ENCODE results near the gene PNMA5.

The PNMA5 gene

DNA sequence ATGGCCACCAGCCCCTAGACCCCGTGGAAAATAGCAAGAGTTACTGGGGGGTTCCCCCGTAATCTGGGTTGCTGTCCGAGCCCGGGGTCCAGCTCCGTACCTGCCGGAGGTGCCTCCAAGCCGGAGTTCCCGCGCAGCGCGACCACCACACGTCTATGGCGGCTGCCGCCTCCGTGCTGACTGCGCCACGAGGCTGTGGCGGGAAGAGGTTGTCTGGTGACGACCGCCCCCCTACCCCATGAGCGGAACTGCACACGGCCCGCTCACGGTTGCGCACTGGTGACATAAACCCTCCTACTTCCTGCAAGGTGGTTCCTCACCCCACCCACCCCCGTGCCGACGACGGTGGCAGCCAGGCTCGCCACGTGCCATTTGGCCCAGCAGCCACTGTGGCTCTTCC lies at the start of gene PNMA5:
Gene PNMA5, minus strand, starts transcription at position 184 of the 400 bp plus-strand sequence. CDS start 2,518 bp downstream, outside the sequence.
- H4K20me1 ChIP-seq (ENCODE audit: control insufficient read depth, insufficient read depth, low read depth, low read length) = no peaks in the 10 kb centered on the region
- H3F3A ChIP-seq (ENCODE audit: control insufficient read depth, insufficient read depth) = no peaks in the 10 kb centered on the region
- H3K27me3 ChIP-seq (ENCODE audit: control insufficient read depth, low read length) = no peaks in the 10 kb centered on the region
- no peak within 1 kb of the TSS for H3K4me2 ChIP-seq (ENCODE audit: low read length)
- no peaks in the 10 kb centered on the region for H3K9me2 ChIP-seq (replicated peaks; ENCODE audit: control insufficient read depth, low read length)
- no peaks in the 10 kb centered on the region for H3K36me3 ChIP-seq (ENCODE audit: control insufficient read depth, low read length)
- no peak for TF ChIP-seq CTCF (IDR thresholded peaks at IDR 0.05; ENCODE audit: low read depth, low read length, poor library complexity, severe bottlenecking)
- no peak for TF ChIP-seq EZH2phosphoT487 (IDR thresholded peaks at IDR 0.05; ENCODE audit: borderline replicate concordance, low read length)
- no peak within 1 kb of the TSS for H3K4me3 ChIP-seq (ENCODE audit: low read length)
- H3K4me1 ChIP-seq (ENCODE audit: control insufficient read depth, low read length) = peaks cover 9% of the 10 kb centered on the region
- no peaks in the 10 kb centered on the region for H3K9me3 ChIP-seq (ENCODE audit: control insufficient read depth, insufficient read depth, low read length)
- H3K79me2 ChIP-seq (ENCODE audit: control insufficient read depth, low read length) = no peaks in the 10 kb centered on the region
- no peak within 1 kb of the TSS for H3K27ac ChIP-seq (ENCODE audit: low read depth, low read length)

DNA sequence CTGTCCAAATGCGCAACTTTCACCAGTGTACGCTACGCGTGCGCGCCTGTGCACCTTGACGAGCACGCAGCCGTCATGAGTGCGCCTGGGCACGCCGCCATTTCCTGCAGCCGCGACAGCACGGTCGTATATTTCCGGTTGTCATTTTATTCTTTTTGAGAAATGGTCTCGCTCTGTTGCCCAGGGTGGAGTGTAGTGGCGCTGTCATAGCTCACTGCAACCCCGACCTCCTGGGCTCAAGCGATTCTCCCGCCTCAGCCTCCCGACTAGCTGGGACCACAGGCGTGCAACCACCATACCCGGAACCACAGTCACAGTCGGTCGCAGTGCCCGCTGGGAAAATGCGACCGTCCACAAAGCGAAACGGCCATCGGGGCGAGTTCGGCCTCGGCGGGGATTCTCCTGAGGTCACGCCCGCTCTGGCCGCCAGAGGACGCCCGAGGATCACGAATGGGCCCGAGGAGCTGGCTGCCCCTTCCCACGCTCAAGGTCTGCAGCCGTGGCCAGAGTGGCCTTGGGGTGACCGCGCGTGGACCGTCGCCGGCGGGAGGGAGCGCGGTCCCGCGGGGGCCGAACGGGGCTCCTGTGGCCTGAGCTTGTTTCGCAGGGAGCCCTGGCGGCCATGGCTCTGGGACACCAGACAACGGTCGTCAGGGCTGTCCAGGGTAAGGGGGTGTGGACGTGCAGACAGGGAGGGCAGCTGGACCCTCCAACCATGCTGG lies 38.6 kb upstream of the PNMA5 start:
- Histone ChIP-seq H4K20me1 (ENCODE audit: control insufficient read depth, insufficient read depth, low read depth, low read length) (no peaks in the 10 kb centered on the region), H3K79me2 (ENCODE audit: control insufficient read depth, low read length) (no peaks in the 10 kb centered on the region), H3K27me3 (ENCODE audit: control insufficient read depth, low read length) (no peaks in the 10 kb centered on the region)

GRCh38 chrX:153030801-153031200 lies 36.9 kb upstream of the PNMA5 start:
- no peaks in the 10 kb centered on the region for H3K27me3 ChIP-seq (ENCODE audit: control insufficient read depth, low read length)
- no peak overlapping the region for H3K4me3 ChIP-seq (ENCODE audit: low read length)
- TF ChIP-seq EZH2phosphoT487 (IDR thresholded peaks at IDR 0.05; ENCODE audit: borderline replicate concordance, low read length) = no peak
- TF ChIP-seq CTCF (IDR thresholded peaks at IDR 0.05; ENCODE audit: low read depth, low read length, poor library complexity, severe bottlenecking) = no peak
- no peaks in the 10 kb centered on the region for H3K9me2 ChIP-seq (replicated peaks; ENCODE audit: control insufficient read depth, low read length)
- H3K79me2 ChIP-seq (ENCODE audit: control insufficient read depth, low read length) = no peaks in the 10 kb centered on the region
- H3K27ac ChIP-seq (ENCODE audit: low read depth, low read length) = no peak overlapping the region
- no peaks in the 10 kb centered on the region for H3F3A ChIP-seq (ENCODE audit: control insufficient read depth, insufficient read depth)
- H3K4me1 ChIP-seq (ENCODE audit: control insufficient read depth, low read length) = peaks cover 6% of the 10 kb centered on the region
- no peaks in the 10 kb centered on the region for H4K20me1 ChIP-seq (ENCODE audit: control insufficient read depth, insufficient read depth, low read depth, low read length)
- no peaks in the 10 kb centered on the region for H3K9me3 ChIP-seq (ENCODE audit: control insufficient read depth, insufficient read depth, low read length)
- no peak overlapping the region for H3K4me2 ChIP-seq (ENCODE audit: low read length)
- no peaks in the 10 kb centered on the region for H3K36me3 ChIP-seq (ENCODE audit: control insufficient read depth, low read length)

More for the DNA sequence above, 38.6 kb upstream of the PNMA5 start:
- no peaks in the 10 kb centered on the region for H3K36me3 ChIP-seq (ENCODE audit: control insufficient read depth, low read length)
- peak overlapping the region; percentile 62 for H3K4me2 ChIP-seq (ENCODE audit: low read length)
- peak overlapping the region; percentile 66 for H3K4me3 ChIP-seq (ENCODE audit: low read length)
- H3K27ac ChIP-seq (ENCODE audit: low read depth, low read length) = no peak overlapping the region
- no peaks in the 10 kb centered on the region for H3K9me3 ChIP-seq (ENCODE audit: control insufficient read depth, insufficient read depth, low read length)
- H3F3A ChIP-seq (ENCODE audit: control insufficient read depth, insufficient read depth) = no peaks in the 10 kb centered on the region
- H3K4me1 ChIP-seq (ENCODE audit: control insufficient read depth, low read length) = peaks cover 6% of the 10 kb centered on the region
- peak; percentile 72 for TF ChIP-seq CTCF (IDR thresholded peaks at IDR 0.05; ENCODE audit: low read depth, low read length, poor library complexity, severe bottlenecking)
- TF ChIP-seq EZH2phosphoT487 (IDR thresholded peaks at IDR 0.05; ENCODE audit: borderline replicate concordance, low read length) = no peak
- no peaks in the 10 kb centered on the region for H3K9me2 ChIP-seq (replicated peaks; ENCODE audit: control insufficient read depth, low read length)
